Forelimb muscle (tissue), 1 donor: ENCODE data around the gene FAM120A. TPM values are rescaled to one million over a fixed set of nuclear protein-coding genes. Genes with fewer than 3 reads are reported as not detected.
A peak's percentile ranks its signal among the peaks of the same experiment; 100 is the strongest.
"Not testable (repeated sequence)": the region's sequence is repeated elsewhere in the genome, so short reads cannot be mapped to it uniquely, and the experiment has no call there.

Source experiments
- DNase-seq: peaks from one replicate; pipeline ENCODE4 v3.0.0-alpha.2; 2013; ENCODE audit warnings: low read depth
- polyA plus RNA-seq: library from polyadenylated mRNA; unstranded; fragments of 120-200 nt; gene quantifications from one replicate; pipeline ENCODE4 v1.2.1, GENCODE V29; 2013; ENCODE audit not compliant: insufficient read length

FAM120A gene, protein sequence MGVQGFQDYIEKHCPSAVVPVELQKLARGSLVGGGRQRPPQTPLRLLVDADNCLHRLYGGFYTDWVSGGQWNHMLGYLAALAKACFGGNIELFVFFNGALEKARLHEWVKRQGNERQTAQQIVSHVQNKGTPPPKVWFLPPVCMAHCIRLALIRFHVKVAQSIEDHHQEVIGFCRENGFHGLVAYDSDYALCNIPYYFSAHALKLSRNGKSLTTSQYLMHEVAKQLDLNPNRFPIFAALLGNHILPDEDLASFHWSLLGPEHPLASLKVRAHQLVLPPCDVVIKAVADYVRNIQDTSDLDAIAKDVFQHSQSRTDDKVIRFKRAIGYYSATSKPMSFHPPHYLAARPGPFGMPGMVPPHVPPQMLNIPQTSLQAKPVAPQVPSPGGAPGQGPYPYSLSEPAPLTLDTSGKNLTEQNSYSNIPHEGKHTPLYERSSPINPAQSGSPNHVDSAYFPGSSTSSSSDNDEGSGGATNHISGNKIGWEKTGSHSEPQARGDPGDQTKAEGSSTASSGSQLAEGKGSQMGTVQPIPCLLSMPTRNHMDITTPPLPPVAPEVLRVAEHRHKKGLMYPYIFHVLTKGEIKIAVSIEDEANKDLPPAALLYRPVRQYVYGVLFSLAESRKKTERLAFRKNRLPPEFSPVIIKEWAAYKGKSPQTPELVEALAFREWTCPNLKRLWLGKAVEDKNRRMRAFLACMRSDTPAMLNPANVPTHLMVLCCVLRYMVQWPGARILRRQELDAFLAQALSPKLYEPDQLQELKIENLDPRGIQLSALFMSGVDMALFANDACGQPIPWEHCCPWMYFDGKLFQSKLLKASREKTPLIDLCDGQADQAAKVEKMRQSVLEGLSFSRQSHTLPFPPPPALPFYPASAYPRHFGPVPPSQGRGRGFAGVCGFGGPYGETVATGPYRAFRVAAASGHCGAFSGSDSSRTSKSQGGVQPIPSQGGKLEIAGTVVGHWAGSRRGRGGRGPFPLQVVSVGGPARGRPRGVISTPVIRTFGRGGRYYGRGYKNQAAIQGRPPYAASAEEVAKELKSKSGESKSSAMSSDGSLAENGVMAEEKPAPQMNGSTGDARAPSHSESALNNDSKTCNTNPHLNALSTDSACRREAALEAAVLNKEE
- 56.3 TPM for polyA plus RNA-seq

GRCh38 chr9:93450945-93451815 is at the start of gene FAM120A:
TSS of gene FAM120A (plus strand) at chr9:93451685. CDS start at chr9:93451916, 231 bp downstream.
- peak; percentile 51 for DNase-seq

DNA sequence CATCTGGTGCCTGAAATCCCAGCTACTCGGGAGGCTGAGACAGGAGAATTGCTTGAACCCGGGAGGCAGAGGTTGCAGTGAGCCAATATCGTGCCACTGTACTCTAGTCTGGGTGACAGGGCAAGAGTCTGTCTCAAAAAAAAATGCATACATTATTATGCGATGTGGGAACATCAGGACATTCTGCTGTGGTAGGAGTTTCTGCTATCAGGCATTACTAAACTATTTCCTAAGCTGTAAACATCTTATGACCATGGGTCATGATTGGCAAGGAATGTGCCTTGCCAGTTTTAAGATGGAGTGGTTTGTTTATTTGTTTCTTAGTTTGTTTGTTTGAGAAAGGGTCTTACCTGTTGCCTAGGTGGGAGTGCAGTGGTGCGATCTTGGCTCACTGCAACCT is 45.1 kb upstream of the FAM120A start:
- DNase-seq = no peak

GRCh38 chr9:93413530-93413929 is 38.0 kb upstream of the FAM120A start:
- DNase-seq = no peak

DNA sequence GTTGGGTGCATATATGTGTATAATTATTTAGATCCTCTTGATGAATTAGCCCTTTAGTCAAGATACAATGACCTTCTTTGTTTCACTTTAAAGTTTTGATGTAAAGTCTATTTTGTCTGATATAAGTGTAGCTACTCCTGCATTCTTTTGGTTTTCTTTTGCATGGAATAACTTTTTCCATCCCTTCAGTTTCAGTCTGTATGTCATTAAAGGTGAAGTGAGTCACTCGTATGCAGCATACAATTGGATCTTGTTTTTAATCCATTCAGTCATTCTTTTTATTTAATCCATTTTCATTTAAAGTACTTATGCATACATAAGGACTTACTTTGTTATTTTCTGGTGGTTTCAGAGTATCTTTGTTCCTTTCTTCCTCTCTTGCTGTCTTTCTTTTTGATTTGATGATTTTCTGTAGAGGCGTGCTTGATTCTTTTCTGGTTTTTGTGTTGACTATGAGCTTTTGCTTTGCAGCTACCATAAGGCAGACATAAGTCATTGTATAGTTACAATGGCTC is 36.3 kb upstream of the FAM120A start:
- no peak for DNase-seq

DNA sequence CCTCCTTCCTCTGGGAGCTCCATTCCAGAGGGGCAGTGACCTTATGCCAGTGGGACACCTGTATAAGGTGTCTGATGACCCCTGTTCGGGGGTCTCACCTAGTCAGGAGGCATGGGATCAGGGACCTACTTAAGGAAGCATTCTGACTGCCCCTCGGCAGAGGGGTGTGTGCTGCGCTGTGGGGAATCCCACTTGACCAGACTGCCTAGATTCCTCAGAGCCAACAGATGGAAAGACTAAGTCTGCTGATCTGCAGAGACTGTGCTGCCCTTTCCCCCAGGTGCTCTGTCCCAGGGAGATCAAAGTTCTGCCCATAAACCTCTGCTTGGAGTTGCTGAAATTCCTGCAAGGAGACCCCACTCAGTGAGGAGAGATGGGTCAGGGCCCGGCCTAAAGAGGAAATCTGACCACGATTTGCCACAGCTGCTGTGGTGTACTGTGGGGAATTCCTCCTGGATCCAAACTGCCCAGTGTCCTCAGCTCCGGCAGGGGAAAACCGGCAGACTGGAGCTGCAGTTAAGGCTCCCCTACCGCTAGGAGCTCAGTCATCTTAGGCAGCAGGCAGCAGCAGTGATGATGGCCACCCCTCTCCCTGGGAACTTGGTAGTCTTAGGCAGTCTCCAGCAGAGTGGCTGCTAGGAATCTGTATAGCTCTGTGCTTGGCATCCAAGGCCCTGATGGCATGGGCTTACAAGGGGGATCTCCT is 34.8 kb upstream of the FAM120A start:
- no peak for DNase-seq

- no peak for DNase-seq
Observed at GRCh38 chr9:93417538-93417937, 33.9 kb upstream of the FAM120A start.

- no peak for DNase-seq
Observed at GRCh38 chr9:93419023-93419422, 32.5 kb upstream of the FAM120A start.

GRCh38 chr9:93422977-93423616 is 28.4 kb upstream of the FAM120A start:
- DNase-seq = no peak

GRCh38 chr9:93427655-93428379 is 23.7 kb upstream of the FAM120A start:
- no peak for DNase-seq

GRCh38 chr9:93431539-93432105 is 19.9 kb upstream of the FAM120A start:
- no peak for DNase-seq

GRCh38 chr9:93432964-93433363 is 18.5 kb upstream of the FAM120A start:
- no peak for DNase-seq

DNA sequence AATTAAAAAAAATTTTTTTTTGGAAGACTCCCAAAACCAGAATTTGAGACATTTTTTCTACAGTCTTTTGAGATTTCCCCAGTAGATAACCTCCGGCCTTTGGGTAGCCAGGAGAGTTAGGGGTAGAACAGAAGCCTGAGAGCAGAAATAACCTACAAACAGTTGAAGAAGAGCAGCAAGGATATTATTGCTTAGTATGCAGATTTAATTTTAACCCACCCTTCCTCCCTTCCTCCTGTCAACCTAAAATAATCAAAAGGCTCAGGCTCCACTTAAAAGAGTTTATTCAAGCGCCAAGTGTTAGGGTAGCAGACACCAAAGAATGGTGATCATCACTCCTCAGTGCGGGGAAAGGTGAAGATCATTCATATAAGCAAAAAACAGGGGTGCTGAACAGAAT is 17.4 kb upstream of the FAM120A start:
- DNase-seq = no peak

- DNase-seq = no peak
Observed at GRCh38 chr9:93435386-93435785, 16.1 kb upstream of the FAM120A start.

GRCh38 chr9:93436218-93436617 is 15.3 kb upstream of the FAM120A start:
- no peak for DNase-seq

DNA sequence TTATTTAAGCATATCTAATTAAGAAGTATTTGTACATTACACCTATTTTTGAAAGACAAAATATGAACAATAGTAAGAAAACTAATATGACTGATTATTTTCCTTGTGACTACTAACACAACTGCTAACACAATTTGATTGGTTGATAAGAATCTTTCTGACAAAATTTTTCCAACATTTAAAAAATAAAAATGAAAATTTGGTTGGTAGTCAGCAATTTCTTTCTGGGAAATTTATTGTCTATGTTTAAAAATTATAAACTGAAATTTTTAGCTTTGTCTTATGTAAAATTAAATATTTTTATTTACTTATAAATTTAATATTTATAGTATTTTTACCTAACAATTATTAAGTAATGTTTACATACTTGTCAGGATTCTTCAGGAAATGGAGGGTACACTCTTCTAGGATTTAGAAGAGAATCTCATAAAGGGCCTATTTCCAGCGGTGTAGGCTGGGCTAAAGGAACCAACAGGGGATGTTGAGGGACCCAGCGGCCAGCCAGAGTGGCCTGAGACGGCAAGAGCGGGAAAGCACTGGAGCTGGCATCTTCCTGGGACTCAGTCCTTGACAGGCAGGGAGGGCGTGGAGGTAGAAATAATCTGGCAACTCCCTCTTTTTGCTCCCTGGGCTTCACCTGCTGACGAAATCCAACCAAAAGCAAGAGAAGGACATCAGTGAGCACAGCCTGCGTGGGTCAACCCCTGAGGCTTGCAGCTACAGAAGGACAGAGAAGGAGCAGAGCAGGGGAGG is 14.7 kb upstream of the FAM120A start:
- no peak for DNase-seq

- no peak for DNase-seq
Observed at GRCh38 chr9:93437996-93438395, 13.5 kb upstream of the FAM120A start.

- DNase-seq = not testable (repeated sequence)
Observed at GRCh38 chr9:93439301-93439700, 12.2 kb upstream of the FAM120A start.
